Cortex of kidney (tissue), 1 donor: Measurements from ENCODE around the gene HIVEP2.

Source experiments
- DNase-seq: peaks from one replicate; lab custom pipeline; 2025; lab: John Stamatoyannopoulos, UW

HIVEP2 gene

DNA sequence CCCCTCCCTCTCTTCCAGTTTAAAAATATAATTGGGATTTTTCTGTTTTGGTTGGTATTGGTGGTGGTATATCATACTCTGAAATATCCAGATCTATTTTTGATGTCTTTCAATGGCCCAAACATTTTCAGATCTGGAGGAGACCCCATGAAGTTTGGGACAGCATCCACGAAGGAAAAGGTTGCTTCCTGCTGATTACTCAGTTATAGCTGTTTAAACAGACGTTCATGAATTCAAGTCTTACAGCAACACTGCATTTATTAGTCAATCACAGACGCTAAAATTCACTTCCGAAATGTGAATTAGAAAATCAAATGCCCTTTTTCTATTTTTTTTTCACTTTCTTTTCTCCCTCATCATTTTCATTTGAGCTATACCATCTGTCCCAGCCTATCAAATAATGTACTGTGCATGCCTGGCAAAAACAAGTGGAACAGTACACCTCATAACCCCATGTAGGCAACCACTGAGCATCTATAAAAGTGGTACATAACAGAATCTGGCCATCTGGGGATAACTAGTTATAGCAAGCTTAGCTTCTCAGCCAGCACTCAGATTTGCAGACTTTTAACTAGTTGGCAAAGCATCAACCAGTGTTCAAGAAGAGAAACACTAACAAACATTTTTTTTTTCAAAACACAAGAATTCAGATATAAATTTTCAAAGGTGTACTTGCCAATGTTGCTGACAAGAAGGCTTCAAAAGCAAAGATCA is 124.5 kb downstream of the HIVEP2 start:
- DNase-seq, result no peak

GRCh38 chr6:142819603-142820337 is 125.2 kb downstream of the HIVEP2 start:
- no peak for DNase-seq

GRCh38 chr6:142816486-142816885 is 128.5 kb downstream of the HIVEP2 start:
- DNase-seq, result no peak

GRCh38 chr6:142816031-142816430 is 128.9 kb downstream of the HIVEP2 start:
- no peak for DNase-seq

- DNase-seq, result no peak
Observed at GRCh38 chr6:142811923-142812322, 133.1 kb downstream of the HIVEP2 start.

GRCh38 chr6:142810952-142811514 is 133.9 kb downstream of the HIVEP2 start:
- DNase-seq, result no peak

DNA sequence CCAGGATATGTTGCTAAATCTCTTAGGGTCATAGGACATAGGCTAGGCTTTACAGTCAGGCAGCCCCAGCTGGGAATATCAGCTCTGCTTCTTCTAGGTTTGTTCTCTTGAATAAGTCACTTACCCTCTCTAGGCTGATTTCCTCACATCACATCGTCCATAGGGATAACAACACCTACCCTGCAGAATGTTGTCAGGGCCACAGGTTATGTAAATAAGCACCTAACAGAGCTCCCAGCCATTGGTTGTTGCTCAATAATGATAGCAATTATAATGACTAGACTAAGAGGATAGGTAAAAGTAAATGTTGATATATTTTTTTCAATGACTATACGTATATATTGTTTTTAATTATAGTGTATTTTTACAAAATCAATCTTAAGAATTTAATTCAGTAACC is 135.0 kb downstream of the HIVEP2 start:
- DNase-seq, result no peak

DNA sequence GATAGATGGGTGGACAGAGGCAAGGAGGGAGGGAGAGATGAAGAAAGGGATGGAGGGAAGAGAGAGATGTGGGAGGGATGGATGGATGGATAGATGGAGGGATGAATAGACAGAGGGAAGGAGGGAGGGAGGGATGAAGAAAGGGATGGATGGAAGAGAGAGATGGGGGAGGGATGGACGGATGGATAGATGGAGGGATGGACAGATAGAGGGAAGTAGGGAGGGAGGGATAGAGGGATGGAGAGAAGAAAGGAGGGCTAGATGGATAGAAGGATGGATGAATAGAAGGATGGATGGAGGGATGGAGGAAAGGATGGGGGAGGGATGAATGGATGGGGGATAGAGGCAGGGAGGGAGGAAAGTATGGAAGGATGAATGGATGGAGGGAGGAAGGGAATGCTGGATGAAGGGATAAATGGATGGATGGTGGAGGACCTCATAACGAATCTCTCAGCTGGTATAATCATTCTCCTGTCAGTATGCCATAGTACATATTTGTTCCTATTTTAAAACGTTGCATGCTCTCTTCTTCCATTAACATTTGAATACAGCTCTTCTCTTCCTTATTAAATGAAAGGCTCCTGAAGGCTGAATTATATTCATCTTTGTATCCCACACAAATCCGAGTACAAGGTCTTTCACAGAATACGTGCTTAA is 136.4 kb downstream of the HIVEP2 start:
- DNase-seq, result no peak

DNA sequence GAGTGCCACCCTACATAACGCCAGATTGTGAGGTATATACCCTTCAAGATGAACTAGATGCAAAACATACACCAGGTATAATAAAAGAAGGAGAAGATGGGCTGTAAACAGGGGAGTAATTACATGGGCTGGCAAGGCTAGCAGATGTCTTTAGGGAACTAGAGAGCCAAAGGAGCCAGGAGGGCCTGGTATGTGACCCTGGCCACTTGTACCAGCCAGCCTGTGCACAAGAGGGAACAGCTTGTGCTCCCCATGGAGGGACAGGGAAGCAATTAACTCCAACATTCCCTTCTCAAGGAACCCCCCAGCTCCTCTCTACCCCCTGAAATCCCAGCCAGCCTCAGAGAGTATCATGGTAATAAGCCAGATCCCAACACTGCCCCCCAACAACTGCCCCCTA is 139.9 kb downstream of the HIVEP2 start:
- DNase-seq, result no peak

GRCh38 chr6:142804490-142804889 is 140.5 kb downstream of the HIVEP2 start:
- DNase-seq, result no peak

DNA sequence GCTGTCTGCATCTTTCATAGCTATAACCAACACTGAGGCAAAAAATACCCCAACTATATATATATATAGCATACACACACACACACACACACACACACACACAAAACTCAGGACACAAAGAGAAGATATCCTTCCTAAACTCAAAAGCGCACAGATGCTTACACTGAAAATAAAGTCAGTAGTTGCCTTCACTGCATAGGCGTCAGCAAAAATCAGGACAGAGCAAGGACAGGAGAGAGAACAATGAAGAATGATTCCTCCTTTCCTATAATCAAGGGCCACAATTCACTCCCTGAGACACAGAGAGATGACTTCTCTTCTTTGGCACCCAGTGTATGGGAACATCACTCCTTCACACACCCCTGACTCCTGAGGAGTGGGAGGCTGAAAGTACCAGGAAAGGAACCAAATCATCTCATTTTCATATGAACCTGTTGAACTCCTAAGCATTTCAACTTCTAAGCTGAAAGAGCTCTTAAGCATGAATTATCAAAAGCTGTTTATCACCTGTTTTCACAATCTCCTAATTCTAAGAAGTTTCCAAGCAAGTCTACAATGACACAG is 141.4 kb downstream of the HIVEP2 start:
- DNase-seq, result no peak

DNA sequence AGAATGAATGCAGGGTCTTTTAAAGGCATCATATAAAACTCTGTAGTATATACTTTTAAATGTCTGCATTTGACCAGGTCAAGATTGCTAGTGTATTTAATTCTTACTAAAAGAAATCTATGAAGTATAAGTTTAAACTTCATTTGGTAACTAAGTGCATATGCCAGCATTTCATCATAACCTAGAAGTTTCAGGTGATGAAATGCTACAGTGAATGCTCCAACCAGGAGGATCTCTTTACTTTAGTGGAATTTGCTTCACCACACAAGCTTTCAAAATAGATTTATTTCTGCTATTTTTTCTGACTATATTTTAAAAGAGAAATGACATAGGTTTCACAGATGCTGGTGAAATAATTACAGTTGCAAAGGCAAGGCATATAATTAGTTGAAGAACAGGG is 141.9 kb downstream of the HIVEP2 start:
- no peak for DNase-seq

- DNase-seq, result no peak
Observed at GRCh38 chr6:142802124-142802523, 142.9 kb downstream of the HIVEP2 start.

GRCh38 chr6:142800240-142800639 is 144.7 kb downstream of the HIVEP2 start:
- no peak for DNase-seq

GRCh38 chr6:142799639-142800038 is 145.3 kb downstream of the HIVEP2 start:
- no peak for DNase-seq

GRCh38 chr6:142797159-142797558 is 147.8 kb downstream of the HIVEP2 start:
- no peak for DNase-seq

DNA sequence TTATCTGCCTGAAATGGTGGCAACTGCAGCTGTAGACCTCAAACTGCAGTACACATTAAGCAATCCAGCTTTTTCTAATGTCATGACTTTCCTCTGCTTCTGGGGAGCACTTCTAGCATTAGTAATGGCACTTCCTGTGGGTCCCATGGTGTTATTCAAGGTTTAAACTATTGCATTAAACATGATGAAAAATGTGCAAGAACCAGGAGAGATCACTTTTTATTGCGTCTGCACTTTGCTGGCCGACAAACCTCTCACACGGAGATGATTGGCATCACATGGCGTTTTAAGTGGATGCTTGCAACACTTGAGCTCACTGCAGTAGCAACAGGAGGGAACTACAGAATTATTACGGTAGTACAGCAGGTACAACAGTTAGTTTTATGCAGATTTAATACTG is 148.4 kb downstream of the HIVEP2 start:
- no peak for DNase-seq

GRCh38 chr6:142796024-142796423 is 149.0 kb downstream of the HIVEP2 start:
- no peak for DNase-seq

GRCh38 chr6:142794424-142794823 is 150.6 kb downstream of the HIVEP2 start:
- DNase-seq, result no peak

DNA sequence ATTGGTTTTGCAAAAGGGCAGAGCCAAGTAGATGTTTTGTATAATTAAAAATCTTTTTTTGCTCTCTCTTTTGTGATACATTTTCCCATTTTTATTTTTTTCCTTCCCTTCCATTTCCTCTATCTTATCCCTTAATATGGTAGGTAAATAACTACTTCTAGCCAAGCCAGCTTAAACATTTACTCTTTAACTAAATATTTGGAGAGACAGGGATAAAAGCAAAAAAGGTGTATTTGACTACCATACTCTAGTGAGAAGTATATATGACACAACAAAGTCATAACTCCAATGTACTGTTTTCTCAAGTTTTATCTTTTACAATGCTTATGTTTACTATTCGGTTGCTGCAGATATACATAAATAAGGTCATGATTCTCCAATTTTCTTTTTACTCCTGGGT is 154.7 kb downstream of the HIVEP2 start:
- no peak for DNase-seq

GRCh38 chr6:142787422-142787821 is 157.6 kb downstream of the HIVEP2 start:
- no peak for DNase-seq

DNA sequence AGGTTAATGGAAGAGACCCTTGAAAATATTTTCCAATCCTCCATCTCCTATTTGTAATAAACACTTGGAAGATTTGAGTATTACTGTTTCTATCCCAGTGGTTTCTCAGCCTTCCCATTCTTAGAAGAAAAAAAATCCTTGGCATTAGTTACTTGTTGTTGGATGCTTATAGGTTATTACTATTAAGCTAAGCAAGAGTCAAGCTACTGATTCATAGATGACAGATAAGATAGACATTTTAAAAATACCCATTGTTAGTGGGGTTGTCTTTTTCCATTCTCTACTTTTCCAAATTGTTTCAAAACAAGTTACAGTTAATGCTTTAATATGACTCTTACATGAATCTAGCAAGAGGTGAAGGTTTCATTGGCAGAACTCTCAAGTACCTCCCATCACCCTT is 158.5 kb downstream of the HIVEP2 start:
- no peak for DNase-seq

- DNase-seq, result no peak
Observed at GRCh38 chr6:142784344-142784743, 160.6 kb downstream of the HIVEP2 start.
